Measurements from ENCODE around the gene ATP6V1A. TPM values are rescaled to one million over a fixed set of nuclear protein-coding genes. Genes with fewer than 3 reads are reported as not detected.
"Not testable (repeated sequence)": the region's sequence is repeated elsewhere in the genome, so short reads cannot be mapped to it uniquely, and the experiment has no call there.

The ATP6V1A gene
- total RNA-seq, 1 experiment from 2014 or later: 43.8 TPM

GRCh38 chr3:113849841-113850240, 103.0 kb downstream of the ATP6V1A start:
- POLR2A ChIA-PET (ENCODE audit: unreplicated experiment); ATAC-seq; H3K4me3 ChIP-seq (ENCODE audit: low read length); H3K4me2 ChIP-seq (ENCODE audit: low read length); H3K9me3 ChIP-seq (ENCODE audit: low read length); H3K27me3 ChIP-seq (ENCODE audit: low read length); H4K20me1 ChIP-seq (ENCODE audit: low read length); H3K27ac ChIP-seq (ENCODE audit: low read length); CTCF ChIA-PET; H3K9me2 ChIP-seq (replicated peaks; ENCODE audit: low read length); H3K36me3 ChIP-seq (ENCODE audit: low read depth, low read length); H2AFZ ChIP-seq (ENCODE audit: low read length); H3K9ac ChIP-seq (ENCODE audit: low read length); BruUV-seq (replicated peaks); DNase-seq; H3F3A ChIP-seq (ENCODE audit: low read length, unreplicated experiment); H3K79me2 ChIP-seq (ENCODE audit: low read length): not testable (repeated sequence)
- peaks cover 19% of the 10 kb centered on the region for H3K4me1 ChIP-seq (ENCODE audit: insufficient read depth, low read length)
- intact Hi-C loops (cut with micrococcal nuclease): loop anchor here (10.0 kb wide), 1 partner anchor 305 kb away; no protein-coding TSS in a partner anchor

- H3K9me2 ChIP-seq (replicated peaks; ENCODE audit: low read length); H3K36me3 ChIP-seq (ENCODE audit: low read depth, low read length); POLR2A ChIA-PET (ENCODE audit: unreplicated experiment); H3K27me3 ChIP-seq (ENCODE audit: low read length); H3K4me3 ChIP-seq (ENCODE audit: low read length); H3K27ac ChIP-seq (ENCODE audit: low read length); H3K9ac ChIP-seq (ENCODE audit: low read length); CTCF ChIA-PET; H3K4me2 ChIP-seq (ENCODE audit: low read length); H3K79me2 ChIP-seq (ENCODE audit: low read length); BruUV-seq (replicated peaks); intact Hi-C loops (cut with micrococcal nuclease); H3F3A ChIP-seq (ENCODE audit: low read length, unreplicated experiment); DNase-seq; H2AFZ ChIP-seq (ENCODE audit: low read length); H3K9me3 ChIP-seq (ENCODE audit: low read length); H4K20me1 ChIP-seq (ENCODE audit: low read length); ATAC-seq: not testable (repeated sequence)
- peaks cover 19% of the 10 kb centered on the region for H3K4me1 ChIP-seq (ENCODE audit: insufficient read depth, low read length)
Observed at GRCh38 chr3:113850391-113850790, 103.6 kb downstream of the ATP6V1A start.

GRCh38 chr3:113852506-113852905, 105.7 kb downstream of the ATP6V1A start:
- H3K9me2 ChIP-seq (replicated peaks; ENCODE audit: low read length): no peaks in the 10 kb centered on the region
- DNase-seq (no peak), ATAC-seq (no peak)
- H2AFZ ChIP-seq (ENCODE audit: low read length): no peak overlapping the region
- no peaks in the 10 kb centered on the region for H3K9me3 ChIP-seq (ENCODE audit: low read length)
- intact Hi-C loops (cut with micrococcal nuclease): no loop called here
- no peaks in the 10 kb centered on the region for H3K79me2 ChIP-seq (ENCODE audit: low read length)
- no peak overlapping the region for H3K4me2 ChIP-seq (ENCODE audit: low read length)
- TF ChIP-seq CTCF (conservative IDR thresholded peaks at IDR 0.05; ENCODE audit: low read depth, low read length) (no peak), EZH2phosphoT487 (IDR thresholded peaks at IDR 0.05; ENCODE audit: borderline replicate concordance, low read length) (no peak), EZH2 (IDR thresholded peaks at IDR 0.05; ENCODE audit: low read length, unreplicated experiment) (no peak)
- BruUV-seq (replicated peaks): no TSS peak
- CTCF ChIA-PET: no interaction called here
- H3K27ac ChIP-seq (ENCODE audit: low read length): no peak overlapping the region
- H3F3A ChIP-seq (ENCODE audit: low read length, unreplicated experiment): no peaks in the 10 kb centered on the region
- no peaks in the 10 kb centered on the region for H3K36me3 ChIP-seq (ENCODE audit: low read depth, low read length)
- no peak overlapping the region for H3K9ac ChIP-seq (ENCODE audit: low read length)
- no peaks in the 10 kb centered on the region for H3K27me3 ChIP-seq (ENCODE audit: low read length)
- POLR2A ChIA-PET (ENCODE audit: unreplicated experiment): no interaction called here
- H3K4me3 ChIP-seq (ENCODE audit: low read length): no peak overlapping the region
- peaks cover 15% of the 10 kb centered on the region for H3K4me1 ChIP-seq (ENCODE audit: insufficient read depth, low read length)
- no peaks in the 10 kb centered on the region for H4K20me1 ChIP-seq (ENCODE audit: low read length)

Other genes starting within 250 kb of the ATP6V1A start
- 9.0 and 18.5 TPM in 2 replicates for gene SPICE1, start 231.9 kb upstream of the ATP6V1A start, total RNA-seq (2014; rRNA removed)
- 14.1 and 18.4 TPM in 2 replicates for gene SIDT1, start 214.5 kb upstream of the ATP6V1A start, total RNA-seq (2014; rRNA removed)
- 8.1 and 10.5 TPM in 2 replicates for gene USF3, start 50.4 kb upstream of the ATP6V1A start, total RNA-seq (2014; rRNA removed)
- gene NAA50, start 786 bp upstream of the ATP6V1A start, total RNA-seq (2014; rRNA removed): 859 and 989 TPM in 2 replicates
- gene GRAMD1C, start 91.8 kb downstream of the ATP6V1A start, total RNA-seq (2014; rRNA removed): 2.8 and 4.5 TPM in 2 replicates
- gene ZDHHC23, start 201.0 kb downstream of the ATP6V1A start, total RNA-seq (2014; rRNA removed): 7.1 and 8.3 TPM in 2 replicates

Data from PC-3 (cell line).